HG03439 (cell line): ENCODE measurements around the gene UMAD1.
"Not testable (repeated sequence)": the region's sequence is repeated elsewhere in the genome, so short reads cannot be mapped to it uniquely, and the experiment has no call there.

Experiments used
- ATAC-seq: cut with Tn5 transposase; IDR thresholded peaks from one replicate; pipeline ENCODE4 v1.9.1; 2021; ENCODE audit warnings: mild to moderate bottlenecking, moderate library complexity; ENCODE audit not compliant: unreplicated experiment

UMAD1 gene

GRCh38 chr7:7821517-7821916 is 181.0 kb downstream of the UMAD1 start:
- ATAC-seq = no peak

- not testable (repeated sequence) for ATAC-seq
Observed at GRCh38 chr7:7825294-7825693, 184.7 kb downstream of the UMAD1 start.

GRCh38 chr7:7829667-7830066 is 189.1 kb downstream of the UMAD1 start:
- no peak for ATAC-seq

- ATAC-seq = no peak
Observed at GRCh38 chr7:7830122-7830878, 189.7 kb downstream of the UMAD1 start.

GRCh38 chr7:7832518-7832917 is 192.0 kb downstream of the UMAD1 start:
- no peak for ATAC-seq

- no peak for ATAC-seq
Observed at GRCh38 chr7:7834761-7835160, 194.2 kb downstream of the UMAD1 start.

GRCh38 chr7:7841027-7841426 is 200.5 kb downstream of the UMAD1 start:
- ATAC-seq = no peak

GRCh38 chr7:7843240-7843639 is 202.7 kb downstream of the UMAD1 start:
- ATAC-seq = no peak

GRCh38 chr7:7843972-7844371 is 203.4 kb downstream of the UMAD1 start:
- no peak for ATAC-seq

GRCh38 chr7:7848246-7848645 is 207.7 kb downstream of the UMAD1 start:
- ATAC-seq = no peak

GRCh38 chr7:7848892-7849291 is 208.3 kb downstream of the UMAD1 start:
- no peak for ATAC-seq

GRCh38 chr7:7850150-7850549 is 209.6 kb downstream of the UMAD1 start:
- no peak for ATAC-seq

- no peak for ATAC-seq
Observed at GRCh38 chr7:7851381-7851780, 210.8 kb downstream of the UMAD1 start.

GRCh38 chr7:7851991-7852390 is 211.4 kb downstream of the UMAD1 start:
- ATAC-seq = no peak

GRCh38 chr7:7857143-7857583 is 216.6 kb downstream of the UMAD1 start:
- no peak for ATAC-seq

GRCh38 chr7:7858559-7858958 is 218.0 kb downstream of the UMAD1 start:
- ATAC-seq = no peak

- no peak for ATAC-seq
Observed at GRCh38 chr7:7859411-7859810, 218.9 kb downstream of the UMAD1 start.

- no peak for ATAC-seq
Observed at GRCh38 chr7:7861211-7861633, 220.7 kb downstream of the UMAD1 start.

GRCh38 chr7:7862393-7862792 is 221.8 kb downstream of the UMAD1 start:
- no peak for ATAC-seq

GRCh38 chr7:7867846-7868571 is 227.5 kb downstream of the UMAD1 start:
- ATAC-seq = no peak

- ATAC-seq = no peak
Observed at GRCh38 chr7:7868572-7868899, 228.0 kb downstream of the UMAD1 start.

- ATAC-seq = no peak
Observed at GRCh38 chr7:7869036-7869435, 228.5 kb downstream of the UMAD1 start.
